Activated CD8-positive, alpha-beta memory T cell treated with anti-CD3 and anti-CD28 coated beads for 4 hours (primary cell): ENCODE measurements around the gene FYB1.

ENCODE experiments used
- DNase-seq, 2 donors: peaks; one replicate each; pipeline ENCODE4 v3.0.0-alpha.2; 2020; ENCODE audit warnings: low read depth in 2 of 2

Gene FYB1

GRCh38 chr5:39091940-39092580 lies 127.3 kb downstream of the FYB1 start:
- DNase-seq, result no peak

- no peak for DNase-seq
These were observed 135.4 kb downstream of the FYB1 start for GRCh38 chr5:39083968-39084367.

DNA sequence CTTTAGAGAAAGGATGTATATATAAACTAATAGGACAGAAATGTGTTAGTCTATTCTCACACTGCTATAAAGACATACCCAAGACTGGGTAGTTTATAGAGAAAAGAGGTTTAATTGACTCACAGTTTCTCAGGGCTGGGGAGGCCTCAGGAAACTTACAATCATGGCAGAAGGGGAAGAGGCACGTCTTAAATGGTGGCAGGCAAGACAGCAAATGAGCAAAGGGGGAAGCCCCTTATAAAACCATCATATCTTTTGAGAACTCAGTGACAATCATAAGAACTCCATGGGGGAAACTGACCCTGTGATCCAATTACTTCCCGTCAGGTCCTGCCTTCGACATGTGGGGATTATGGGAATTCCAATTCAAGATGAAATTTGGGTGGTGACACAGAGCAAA lies 136.4 kb downstream of the FYB1 start:
- DNase-seq, result no peak

DNA sequence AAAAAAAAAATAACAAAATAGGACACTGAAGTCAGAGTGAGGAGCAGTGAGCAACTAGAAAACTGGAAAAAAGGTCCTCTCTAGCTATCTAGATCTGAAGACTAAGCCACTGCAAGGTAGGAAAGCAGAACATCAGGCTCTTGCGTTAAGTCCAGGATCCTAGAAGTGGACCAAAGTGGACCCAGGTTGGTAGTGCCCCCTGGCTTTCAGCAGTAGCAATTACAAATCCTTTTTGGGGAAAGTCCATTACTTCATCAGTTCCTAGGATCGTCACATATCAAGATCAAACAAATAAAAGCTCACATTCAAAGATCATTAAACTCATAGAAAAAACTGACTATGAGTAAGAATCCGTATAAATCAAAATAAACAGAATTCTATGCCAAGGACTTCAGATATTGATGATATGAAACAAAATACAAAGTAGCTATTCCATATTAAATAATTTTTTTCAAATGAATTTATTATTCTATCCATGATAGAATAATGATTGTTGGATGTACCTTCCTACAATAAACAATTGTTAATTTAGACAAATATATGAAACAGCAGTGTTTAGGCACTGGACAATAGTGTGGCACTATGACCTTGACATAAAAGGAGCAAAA lies 138.7 kb downstream of the FYB1 start:
- DNase-seq, result no peak

DNA sequence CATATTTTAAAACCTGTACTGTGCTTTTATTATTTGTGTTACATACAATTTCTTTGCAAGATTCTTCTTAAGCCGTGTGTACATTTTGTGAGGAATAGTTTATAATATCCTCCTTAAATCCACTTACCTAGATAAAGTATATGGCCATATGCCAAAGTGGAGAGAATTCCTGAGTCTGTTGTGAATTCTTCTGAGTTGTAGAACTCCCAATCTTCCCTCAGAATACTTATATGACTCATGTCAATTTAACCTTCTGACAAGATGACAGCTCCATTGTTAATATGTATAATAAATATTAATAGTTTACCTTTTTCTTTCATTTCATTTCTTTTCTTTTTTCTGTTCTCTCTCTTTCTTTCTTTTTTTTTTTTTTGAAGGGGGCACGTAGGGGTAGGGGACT lies 139.2 kb downstream of the FYB1 start:
- no peak for DNase-seq

GRCh38 chr5:39079147-39079546 lies 140.2 kb downstream of the FYB1 start:
- no peak for DNase-seq

- no peak for DNase-seq
These were observed 142.3 kb downstream of the FYB1 start for GRCh38 chr5:39076757-39077728.

DNA sequence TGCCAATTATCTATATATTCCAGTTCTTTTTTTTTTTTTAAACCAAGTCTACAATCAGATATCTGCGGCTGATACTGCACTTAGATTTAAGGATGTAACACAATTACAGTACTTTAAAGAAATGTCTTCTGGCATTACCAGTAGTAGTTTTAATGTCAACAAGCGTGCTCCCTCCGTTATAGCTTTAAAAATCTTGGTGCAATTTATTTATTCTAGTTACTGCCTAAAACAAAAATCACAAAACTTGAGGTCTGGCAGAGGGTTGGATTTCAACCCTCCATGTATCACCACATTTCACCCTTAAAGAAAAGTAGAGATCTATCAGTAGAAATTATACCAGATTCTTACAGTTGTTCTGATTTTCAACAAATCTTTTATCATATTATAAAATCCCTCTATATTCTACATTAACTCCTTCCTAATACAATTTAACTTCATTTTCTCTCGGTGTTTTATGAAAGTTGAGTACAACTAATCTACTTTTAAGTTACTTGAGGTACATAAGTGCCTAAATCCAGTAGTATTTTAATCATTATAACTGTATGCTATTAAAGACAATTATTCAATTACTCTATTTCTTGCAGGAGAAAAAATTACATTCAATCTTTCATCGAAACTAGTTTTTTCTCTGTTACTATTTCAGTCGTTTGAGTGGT lies 143.1 kb downstream of the FYB1 start:
- no peak for DNase-seq

- DNase-seq, result peak; percentile 80 to 81
These were observed 145.1 kb downstream of the FYB1 start, which contains the start of gene RICTOR for GRCh38 chr5:39074017-39074814. RICTOR (minus strand) TSS chr5:39074399; CDS start chr5:39074377, 22 bp downstream.

GRCh38 chr5:39073767-39074016 lies 145.7 kb downstream of the FYB1 start:
- DNase-seq, result no peak

DNA sequence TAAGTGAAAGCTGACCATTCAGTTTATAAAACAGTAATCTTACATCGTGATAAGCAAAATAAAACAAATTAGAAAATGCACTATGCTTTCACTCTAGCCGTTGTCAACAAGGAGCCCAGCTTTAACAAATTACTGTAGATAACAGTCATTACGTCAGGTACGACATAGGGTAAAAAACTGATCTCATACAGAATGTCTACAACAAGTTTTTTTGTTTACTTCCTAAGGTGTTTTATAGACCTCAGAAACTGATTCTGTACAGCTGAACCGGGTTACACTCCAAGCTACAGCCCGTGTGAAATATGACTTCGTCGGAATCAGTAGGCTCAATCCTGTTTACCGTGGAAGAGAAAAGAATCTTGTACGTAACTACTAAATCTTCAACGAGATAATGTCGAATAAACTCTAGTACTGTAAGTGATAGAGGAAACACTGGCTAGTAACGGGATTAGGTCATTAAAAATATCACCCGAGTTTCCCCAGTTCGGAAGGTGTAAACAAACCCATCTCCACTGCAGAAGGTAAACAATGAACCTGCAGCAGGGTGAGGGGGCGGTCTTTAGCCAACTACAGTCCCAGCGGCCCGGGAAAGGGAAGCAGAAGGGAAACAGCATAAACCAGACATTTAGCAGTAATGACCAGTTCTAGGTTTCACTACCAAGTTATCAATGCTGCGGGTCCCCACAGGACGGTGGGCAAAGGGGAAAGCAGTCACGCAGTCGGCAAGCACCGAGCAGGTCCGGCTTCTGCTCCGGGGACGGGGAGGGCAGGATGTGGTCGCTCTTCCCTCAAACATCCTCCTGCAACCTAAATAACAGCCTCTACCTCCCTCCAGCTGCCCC lies 146.2 kb downstream of the FYB1 start:
- DNase-seq, result peak; percentile 3 to 23

DNA sequence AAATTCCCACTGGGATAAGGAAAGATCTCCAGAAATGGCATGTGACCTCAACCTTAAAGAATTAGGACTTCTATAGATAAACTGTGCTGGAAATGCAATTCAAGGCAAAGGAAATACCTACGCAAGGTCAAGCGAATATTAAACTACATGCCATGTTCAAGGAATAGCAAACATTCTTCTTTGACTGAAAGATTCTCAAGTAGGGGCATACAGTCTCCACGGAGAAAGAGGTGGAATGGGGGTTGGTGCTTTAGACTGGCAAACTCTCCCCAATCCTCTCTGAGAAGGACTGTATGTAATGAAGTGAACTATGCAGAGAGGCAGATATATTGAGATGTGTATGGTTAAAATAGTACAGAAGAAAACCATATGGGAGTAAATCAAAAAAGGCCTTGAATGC lies 151.3 kb downstream of the FYB1 start:
- DNase-seq, result no peak

GRCh38 chr5:39064450-39064849 lies 154.9 kb downstream of the FYB1 start:
- no peak for DNase-seq

GRCh38 chr5:39063037-39063436 lies 156.3 kb downstream of the FYB1 start:
- no peak for DNase-seq

DNA sequence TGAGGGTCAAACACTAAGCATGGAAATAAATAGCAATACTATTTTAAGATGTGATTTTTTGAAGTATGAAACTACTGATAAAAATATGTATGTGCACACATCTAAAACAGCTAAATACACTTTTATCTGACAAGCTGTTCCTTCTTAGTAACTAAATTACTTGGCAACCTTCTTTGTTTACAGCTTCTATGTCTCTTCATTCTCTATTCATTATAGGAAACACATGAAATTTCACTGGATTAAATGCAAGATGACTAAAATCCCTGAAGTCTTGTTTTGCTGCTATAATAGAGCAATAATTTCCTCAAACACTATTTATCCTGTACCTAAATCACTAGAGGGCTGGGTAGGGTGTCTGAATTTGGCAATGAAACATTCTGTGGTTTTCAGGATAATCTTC lies 156.8 kb downstream of the FYB1 start:
- no peak for DNase-seq

DNA sequence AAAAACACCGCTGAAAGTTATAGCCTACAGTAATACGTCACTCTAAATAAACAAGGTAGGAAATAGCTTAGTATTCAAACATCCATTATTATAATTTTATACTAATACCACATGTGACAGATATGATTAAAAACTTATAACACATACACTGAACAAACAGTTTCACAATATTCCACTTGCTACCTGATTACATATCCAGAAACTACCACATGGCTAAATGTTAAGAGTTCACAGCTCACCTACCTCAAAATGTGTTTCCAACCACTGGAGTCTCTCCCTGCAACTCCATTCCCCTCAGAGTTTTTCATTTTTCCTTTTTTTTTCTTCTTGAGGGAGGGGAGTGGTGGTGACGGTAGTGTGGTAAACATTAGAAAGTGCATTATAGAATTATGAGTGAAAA lies 157.3 kb downstream of the FYB1 start:
- no peak for DNase-seq

DNA sequence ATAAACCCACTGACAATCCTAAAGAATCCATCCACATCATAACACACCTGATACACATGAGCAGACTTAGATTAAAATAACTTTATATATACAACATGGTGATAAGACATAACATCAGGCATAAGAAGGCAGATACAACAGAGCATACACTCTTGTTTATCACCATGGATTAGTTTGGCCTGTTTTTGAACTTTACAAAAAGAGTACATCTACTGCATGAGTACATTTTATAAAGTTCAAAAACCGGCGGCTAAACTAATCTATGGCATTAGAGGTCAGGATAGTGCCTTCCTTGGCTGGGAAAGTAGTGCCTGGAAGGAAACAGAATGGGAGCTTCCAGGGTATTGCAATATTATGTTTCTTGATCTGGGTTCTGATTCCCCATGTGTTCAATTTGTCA lies 160.3 kb downstream of the FYB1 start:
- DNase-seq, result no peak

DNA sequence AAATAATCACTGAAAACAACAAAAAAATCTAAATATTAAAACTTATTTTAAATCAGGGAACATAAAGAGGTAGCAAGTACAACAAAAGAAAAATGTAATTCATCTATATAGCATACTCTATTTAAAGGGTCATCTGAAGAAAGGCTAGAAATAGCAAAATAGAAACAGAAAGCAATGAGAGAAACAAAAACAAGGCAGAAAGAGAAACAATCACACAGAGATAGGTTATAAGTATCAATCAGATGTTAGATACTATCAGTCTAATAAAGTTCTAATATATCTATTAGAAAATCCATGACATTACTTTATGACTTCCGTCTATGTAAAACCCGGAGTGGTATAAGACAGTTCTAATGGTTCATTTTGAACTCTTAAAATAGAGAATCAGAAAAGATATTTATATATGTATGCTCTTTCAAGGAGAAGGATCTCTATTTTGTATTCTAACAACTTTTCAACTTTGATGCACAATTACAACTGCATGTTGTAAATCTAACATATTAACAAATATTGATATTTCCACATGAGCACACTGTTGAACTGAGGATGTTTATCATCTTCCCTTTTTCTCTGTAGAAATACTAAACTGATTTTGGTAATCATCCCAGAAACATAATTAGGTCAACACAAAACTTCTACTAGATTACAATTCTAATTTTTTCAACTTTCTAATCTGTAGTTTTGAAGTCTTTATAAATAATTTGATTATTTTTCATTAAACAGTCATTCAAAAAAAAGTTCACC lies 161.0 kb downstream of the FYB1 start:
- no peak for DNase-seq

- DNase-seq, result no peak
These were observed 161.6 kb downstream of the FYB1 start for GRCh38 chr5:39057734-39058133.
